Endodermal cell (in vitro differentiated cells): Measurements from ENCODE around the gene SMAD2. TPM values are rescaled to one million over a fixed set of nuclear protein-coding genes. Genes with fewer than 3 reads are reported as not detected.

ENCODE experiments used
- DNase-seq: peaks from one replicate; pipeline ENCODE4 v3.0.0-alpha.2; 2017
- H3K27ac ChIP-seq: 2 replicates; pipeline ENCODE4 v1.5.1; 2013; ENCODE audit warnings: mild to moderate bottlenecking, low read depth, low read length, moderate library complexity
- H3K27me3 ChIP-seq: 2 replicates; pipeline ENCODE4 v1.6.1; 2013; ENCODE audit warnings: mild to moderate bottlenecking, low read length, moderate library complexity; ENCODE audit not compliant: insufficient read depth, control insufficient read depth, poor library complexity, severe bottlenecking
- H3K36me3 ChIP-seq: 2 replicates; pipeline ENCODE4 v1.7.0; 2013; ENCODE audit warnings: mild to moderate bottlenecking, low read length, moderate library complexity; ENCODE audit not compliant: control insufficient read depth, insufficient read depth
- H3K4me1 ChIP-seq: one replicate; pipeline ENCODE4 v1.7.0; 2013; ENCODE audit warnings: low read length; ENCODE audit not compliant: control insufficient read depth, insufficient read depth
- H3K4me3 ChIP-seq: 2 replicates; pipeline ENCODE4 v1.5.1; 2013; ENCODE audit warnings: mild to moderate bottlenecking, low read length, moderate library complexity
- H3K9ac ChIP-seq: 2 replicates; pipeline ENCODE4 v1.6.1; 2013; ENCODE audit warnings: mild to moderate bottlenecking, low read length, moderate library complexity; ENCODE audit not compliant: poor library complexity, severe bottlenecking; ENCODE audit errors: extremely low read depth
- H3K9me3 ChIP-seq: 2 replicates; pipeline ENCODE4 v1.6.1; 2013; ENCODE audit warnings: mild to moderate bottlenecking, low read length, moderate library complexity; ENCODE audit not compliant: control insufficient read depth
- H3K27ac Mint-ChIP-seq: 2 replicates; pipeline ENCODE4 v1.8.0; 2020; ENCODE audit warnings: mixed read lengths
- H3K27me3 Mint-ChIP-seq: 2 replicates; pipeline ENCODE4 v1.8.0; 2021; ENCODE audit warnings: mild to moderate bottlenecking, mixed read lengths; ENCODE audit not compliant: insufficient read depth
- H3K36me3 Mint-ChIP-seq: 2 replicates; pipeline ENCODE4 v1.8.0; 2020; ENCODE audit warnings: low read depth, mixed read lengths
- H3K4me1 Mint-ChIP-seq: 2 replicates; pipeline ENCODE4 v1.8.0; 2020; ENCODE audit warnings: mixed read lengths
- H3K4me3 Mint-ChIP-seq: 2 replicates; pipeline ENCODE4 v1.8.0; 2020; ENCODE audit warnings: mild to moderate bottlenecking, moderate library complexity, mixed read lengths
- H3K9me3 Mint-ChIP-seq: 2 replicates; pipeline ENCODE4 v1.8.0; 2020; ENCODE audit warnings: mild to moderate bottlenecking, mixed read lengths
- CTCF ChIP-seq: fragments of 200-600 bp; sonication (generic); conservative IDR thresholded peaks from 2 replicates; pipeline ENCODE4 v1.5.0; 2021; ENCODE audit warnings: antibody characterized with exemption, mild to moderate bottlenecking
- WGBS, 2 experiments: methylation state at CpG; one replicate each; pipeline versions ENCODE4 v1.1.5 to v1.1.7; 2013; ENCODE audit warnings: missing lambda C conversion rate in 2 of 2, mixed read lengths in 1 of 2; ENCODE audit not compliant: insufficient coverage in 1 of 2, insufficient read length in 1 of 2; 5-methylcytosine and 5-hydroxymethylcytosine counted together
- total RNA-seq, 2 donors: library from RNA; stranded (reverse); fragmentation: NEBNext Ultra II Directional in 1 of 2; extraction: Animal tissue kit (Norgen Biotek cat#: 25700) in 1 of 2; gene quantifications; 2 replicates in 1 of 2; 3 replicates in 1 of 2; pipeline ENCODE4 v1.2.1, GENCODE V29; 2021

The SMAD2 gene
- total RNA-seq, 2 donors from 2014 or later: 156 to 189 TPM

- Histone ChIP-seq H3K4me3 (no peak overlapping the region), H3K9me3 (no peaks in the 10 kb centered on the region), H3K9ac (no peak overlapping the region), H3K27ac (no peak overlapping the region), H3K4me1 (no peaks in the 10 kb centered on the region), H3K36me3 (no peaks in the 10 kb centered on the region), H3K27me3 (no peaks in the 10 kb centered on the region)
- H3K4me3 Mint-ChIP-seq: no peak overlapping the region
- DNase-seq: no peak
- TF ChIP-seq CTCF: no peak
- H3K27me3 Mint-ChIP-seq: peaks cover 2% of the 10 kb centered on the region
- H3K9me3 Mint-ChIP-seq: peaks cover 5% of the 10 kb centered on the region
- H3K36me3 Mint-ChIP-seq: no peaks in the 10 kb centered on the region
- WGBS, 2 experiments: 80 to 98% methylated on average over 1 to 3 of the region's 4 CpGs
- peaks cover 5% of the 10 kb centered on the region for H3K4me1 Mint-ChIP-seq
- H3K27ac Mint-ChIP-seq: no peak overlapping the region
These were observed 16.4 kb upstream of the SMAD2 start for GRCh38 chr18:47946889-47947288.

- no peak overlapping the region for H3K27ac Mint-ChIP-seq
- TF ChIP-seq CTCF: no peak
These were observed 14.8 kb upstream of the SMAD2 start for GRCh38 chr18:47944972-47945852.

GRCh38 chr18:47936952-47937351 is 6.5 kb upstream of the SMAD2 start:
- H3K9me3 Mint-ChIP-seq: no peaks in the 10 kb centered on the region
- TF ChIP-seq CTCF: no peak
- no peak overlapping the region for H3K27ac ChIP-seq
- H3K4me3 ChIP-seq: no peak overlapping the region
- no peak overlapping the region for H3K27ac Mint-ChIP-seq
- H3K4me3 Mint-ChIP-seq: no peak overlapping the region
- DNase-seq: no peak
- peaks cover 6% of the 10 kb centered on the region for H3K4me1 ChIP-seq
- WGBS, 2 experiments: 94% methylated on average over 1 of the region's 1 CpG; no CpG with 5 or more reads in 1 of the 2 experiments
- peaks cover 17% of the 10 kb centered on the region for H3K4me1 Mint-ChIP-seq
- no peaks in the 10 kb centered on the region for H3K27me3 ChIP-seq
- H3K36me3 ChIP-seq: no peaks in the 10 kb centered on the region
- no peaks in the 10 kb centered on the region for H3K36me3 Mint-ChIP-seq
- H3K9me3 ChIP-seq: no peaks in the 10 kb centered on the region
- no peak overlapping the region for H3K9ac ChIP-seq
- H3K27me3 Mint-ChIP-seq: no peaks in the 10 kb centered on the region

More at GRCh38 chr18:47944972-47945852, 14.8 kb upstream of the SMAD2 start:
- H3K36me3 ChIP-seq: no peaks in the 10 kb centered on the region
- Mint-ChIP-seq H3K9me3 (peaks cover 5% of the 10 kb centered on the region), H3K36me3 (no peaks in the 10 kb centered on the region), H3K4me3 (no peak overlapping the region), H3K4me1 (peaks cover 5% of the 10 kb centered on the region), H3K27me3 (peaks cover 2% of the 10 kb centered on the region)
- H3K27ac ChIP-seq: no peak overlapping the region
- H3K27me3 ChIP-seq: no peaks in the 10 kb centered on the region
- H3K9me3 ChIP-seq: no peaks in the 10 kb centered on the region
- no peaks in the 10 kb centered on the region for H3K4me1 ChIP-seq
- WGBS, 2 experiments: 82 to 89% methylated on average over 4 to 6 of the region's 6 CpGs
- H3K4me3 ChIP-seq: no peak overlapping the region
- DNase-seq: no peak
- no peak overlapping the region for H3K9ac ChIP-seq
